ENCODE results near the gene SORCS1. TPM values are rescaled to one million over a fixed set of nuclear protein-coding genes. Genes with fewer than 3 reads are reported as not detected.

The SORCS1 gene
- total and polyA plus RNA-seq, 9 donors, result 0.05 to 2.4 (median 1.0) TPM

- TF ChIP-seq POLR2A (IDR thresholded peaks at IDR 0.05) (no peak), CTCF (IDR thresholded peaks at IDR 0.05) (no peak), EP300 (IDR thresholded peaks at IDR 0.05) (no peak)
- WGBS, 3 donors, result 53 to 72% (median 68%) methylated on average over 2 of the region's 2 CpGs
- no peaks in the 10 kb centered on the region for H3K4me1 ChIP-seq (ENCODE audit: insufficient read depth)
- H3K27me3 ChIP-seq, result no peaks in the 10 kb centered on the region
- H3K27ac ChIP-seq, result no peak overlapping the region
- no peak overlapping the region for H3K4me3 ChIP-seq
- DNase-seq, result no peak
- intact Hi-C loops (cut with DNase I), result no loop called here
- no peaks in the 10 kb centered on the region for H3K9me3 ChIP-seq
- H3K36me3 ChIP-seq, result no peaks in the 10 kb centered on the region
Measured at GRCh38 chr10:106978756-106979155, 185.8 kb downstream of the SORCS1 start.

- H3K9me3 ChIP-seq, result no peaks in the 10 kb centered on the region
- 66 to 80% (median 73%) methylated on average over 1 of the region's 1 CpG for WGBS, 3 donors
- no peaks in the 10 kb centered on the region for H3K27me3 ChIP-seq
- no peak overlapping the region for H3K27ac ChIP-seq
- TF ChIP-seq EP300 (IDR thresholded peaks at IDR 0.05), result no peak
- no peak for TF ChIP-seq POLR2A (IDR thresholded peaks at IDR 0.05)
- no peak for TF ChIP-seq CTCF (IDR thresholded peaks at IDR 0.05)
- no peak overlapping the region for H3K4me3 ChIP-seq
- intact Hi-C loops (cut with DNase I), result no loop called here
- H3K4me1 ChIP-seq (ENCODE audit: insufficient read depth), result no peaks in the 10 kb centered on the region
- DNase-seq, result no peak
- H3K36me3 ChIP-seq, result no peaks in the 10 kb centered on the region
Measured at GRCh38 chr10:106973716-106974115, 190.8 kb downstream of the SORCS1 start.

GRCh38 chr10:106973288-106973687, 191.2 kb downstream of the SORCS1 start:
- Histone ChIP-seq H3K27me3 (no peaks in the 10 kb centered on the region), H3K27ac (no peak overlapping the region), H3K36me3 (no peaks in the 10 kb centered on the region), H3K4me3 (no peak overlapping the region), H3K4me1 (ENCODE audit: insufficient read depth) (no peaks in the 10 kb centered on the region), H3K9me3 (no peaks in the 10 kb centered on the region)
- intact Hi-C loops (cut with DNase I), result no loop called here
- WGBS, 3 donors, result 65 to 89% (median 78%) methylated on average over 1 of the region's 1 CpG
- TF ChIP-seq POLR2A (IDR thresholded peaks at IDR 0.05) (no peak), CTCF (IDR thresholded peaks at IDR 0.05) (no peak), EP300 (IDR thresholded peaks at IDR 0.05) (no peak)
- no peak for DNase-seq

- H3K27ac ChIP-seq, result no peak overlapping the region
- intact Hi-C loops (cut with DNase I), result no loop called here
Measured at GRCh38 chr10:106972381-106972780, 192.1 kb downstream of the SORCS1 start.

More at GRCh38 chr10:106972381-106972780, 192.1 kb downstream of the SORCS1 start:
- Histone ChIP-seq H3K4me3 (no peak overlapping the region), H3K4me1 (ENCODE audit: insufficient read depth) (no peaks in the 10 kb centered on the region), H3K9me3 (no peaks in the 10 kb centered on the region), H3K27me3 (no peaks in the 10 kb centered on the region), H3K36me3 (no peaks in the 10 kb centered on the region)
- DNase-seq, result no peak
- 94 to 96% (median 95%) methylated on average over 2 of the region's 2 CpGs for WGBS, 3 donors
- TF ChIP-seq EP300 (IDR thresholded peaks at IDR 0.05) (no peak), CTCF (IDR thresholded peaks at IDR 0.05) (no peak), POLR2A (IDR thresholded peaks at IDR 0.05) (no peak)

Data from ovary (tissue), 9 donors.